GM10847 (cell line): ENCODE results near the gene MAP3K10.

Experiments used
- POLR2A ChIP-seq: IDR thresholded peaks from 2 replicates; pipeline ENCODE4 v1.6.1; 2011; ENCODE audit not compliant: insufficient read length; ENCODE audit errors: extremely low read depth

MAP3K10 gene

DNA sequence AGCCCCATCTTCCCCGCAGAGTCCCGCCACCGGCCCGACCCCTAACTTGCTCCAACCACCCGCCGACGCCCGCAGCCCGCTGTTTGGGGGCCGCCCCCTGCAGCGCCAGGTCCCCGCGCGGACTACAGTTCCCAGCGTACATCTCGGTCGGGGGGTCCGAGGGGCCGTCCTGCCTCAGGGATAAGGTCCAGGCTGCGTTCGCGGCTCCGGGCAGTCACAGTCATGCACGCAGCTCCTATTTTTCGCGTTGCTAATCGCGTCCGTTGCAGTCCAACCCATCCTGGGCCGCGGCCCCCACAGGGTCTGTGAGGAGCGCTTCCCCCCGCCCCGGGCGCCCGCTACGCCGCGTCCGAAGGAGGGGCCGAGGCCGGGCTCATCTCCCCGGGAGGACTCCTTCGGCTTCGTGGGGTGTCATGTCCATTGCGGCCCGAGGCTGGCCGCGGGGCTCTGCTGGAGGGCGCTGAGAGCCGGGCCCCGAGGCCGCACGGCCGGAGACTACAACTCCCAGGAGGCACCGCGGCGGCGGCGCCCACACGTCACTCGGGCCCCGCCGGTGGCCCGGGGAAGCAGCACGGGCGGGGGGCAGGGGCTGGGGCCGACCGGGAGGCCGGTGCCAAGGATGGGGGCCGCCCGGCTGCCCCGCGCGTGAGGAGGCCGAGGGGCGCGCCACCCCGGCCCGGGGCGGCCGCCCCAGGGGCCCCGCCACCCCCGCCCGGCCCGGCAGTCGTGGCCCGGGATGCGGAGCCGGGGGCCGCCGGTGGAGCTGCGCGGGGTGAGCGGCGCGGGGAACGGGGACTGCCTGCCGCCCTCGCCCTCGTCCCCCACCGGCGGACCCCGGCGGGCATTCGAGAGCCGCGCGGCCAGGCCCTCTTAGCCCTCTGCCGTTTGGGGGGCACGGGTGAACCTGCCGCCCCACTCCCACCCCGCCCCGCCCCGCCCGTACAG, at the start of gene MAP3K10:
Gene MAP3K10, plus strand, starts transcription at position 536 of the 945 bp plus-strand sequence. CDS start 606 bp downstream, outside the sequence.
- peak; percentile 2 for TF ChIP-seq POLR2A

DNA sequence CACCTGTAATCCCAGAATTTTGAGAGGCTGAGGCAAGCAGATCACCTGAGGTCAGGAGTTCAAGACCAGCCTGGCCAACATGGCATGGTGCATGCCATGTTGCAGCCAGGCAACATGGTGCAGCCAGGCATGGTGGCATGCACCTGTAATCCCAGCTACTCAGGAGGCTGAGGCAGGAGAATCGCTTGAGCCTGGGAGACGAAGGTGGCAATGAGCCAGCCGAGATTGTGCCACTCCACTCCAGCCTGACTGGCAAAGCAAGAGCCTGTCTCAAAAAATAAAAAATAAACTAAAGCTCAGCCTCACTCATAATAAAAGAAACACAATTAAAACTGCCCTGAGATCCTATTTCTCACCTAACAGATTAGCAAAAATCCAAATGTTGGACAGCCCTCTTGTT, 49.7 kb upstream of the MAP3K10 start:
- TF ChIP-seq POLR2A: no peak

DNA sequence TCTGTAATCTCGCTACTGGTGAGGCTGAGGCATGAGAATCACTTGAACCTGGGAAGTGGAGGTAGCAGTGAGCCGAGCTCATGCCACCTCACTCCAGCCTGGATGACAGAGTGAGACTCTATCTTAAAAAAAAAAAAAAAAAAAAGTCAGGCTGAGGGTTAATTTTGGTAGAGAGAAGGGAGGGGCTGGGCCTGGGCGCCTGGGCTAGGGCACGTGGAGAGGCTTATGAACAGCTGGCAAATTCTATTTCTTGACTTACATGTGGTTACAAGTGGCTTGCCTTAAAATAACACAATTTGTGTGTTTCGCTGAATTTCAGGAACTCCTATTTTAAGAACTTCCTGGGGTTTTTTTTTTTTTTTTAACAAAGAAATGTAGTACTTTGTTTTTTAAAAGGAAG, 47.6 kb upstream of the MAP3K10 start:
- TF ChIP-seq POLR2A: no peak

DNA sequence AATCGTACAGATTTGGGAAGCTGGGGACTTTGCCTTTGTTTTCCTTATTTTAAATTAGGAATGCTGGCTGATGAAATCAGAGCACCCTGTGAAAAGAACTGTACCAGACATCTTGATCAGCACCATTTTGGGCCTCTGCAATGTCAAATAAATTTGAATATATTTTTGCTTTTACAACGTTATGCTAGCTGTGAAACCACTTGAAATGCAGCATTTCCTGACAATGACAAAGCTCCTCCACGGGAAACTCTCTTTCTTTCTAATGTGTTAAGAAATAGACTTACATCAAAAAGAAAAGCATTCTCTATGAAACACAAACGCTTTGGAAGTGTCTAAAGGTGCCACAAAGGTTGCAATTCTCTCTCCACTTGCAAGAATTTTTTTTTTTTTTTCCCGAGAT, 47.1 kb upstream of the MAP3K10 start:
- TF ChIP-seq POLR2A: no peak

DNA sequence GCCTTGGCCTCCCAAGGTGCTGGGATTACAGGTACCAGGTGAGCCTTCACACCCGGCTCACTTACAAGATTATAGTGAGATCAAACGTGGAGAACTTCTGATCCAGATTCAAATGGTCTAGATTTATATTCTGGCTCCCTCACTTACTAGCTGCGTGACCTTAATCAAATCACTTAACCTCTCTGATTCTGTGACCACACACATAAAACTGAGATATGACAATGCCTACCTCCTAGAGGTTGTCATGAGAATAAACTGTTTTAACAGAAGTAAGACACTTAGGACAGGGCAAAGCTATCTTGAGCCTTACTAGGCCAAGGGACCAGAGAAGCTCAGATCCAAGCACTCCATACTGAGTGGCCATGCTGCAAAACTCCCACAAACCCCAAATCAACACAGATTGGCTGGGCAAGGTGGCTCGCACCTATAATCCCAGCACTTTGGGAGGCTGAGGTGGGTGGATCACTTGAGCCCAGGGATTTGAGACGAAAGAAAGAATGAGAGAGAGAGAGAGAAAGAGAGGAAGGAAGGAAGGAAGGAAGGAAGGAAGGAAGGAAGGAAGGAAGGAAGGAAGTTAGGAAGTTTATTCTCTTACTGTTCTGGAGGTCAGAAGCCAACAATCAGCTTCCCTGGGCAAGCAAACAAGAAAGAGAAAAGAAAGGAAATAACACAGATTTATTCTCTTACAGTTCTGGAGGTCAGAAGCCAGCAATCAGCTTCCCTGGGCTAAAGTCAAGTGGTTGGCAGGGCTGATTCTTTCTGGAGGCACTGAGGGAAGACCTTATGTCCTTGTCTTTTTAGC, 46.1 kb upstream of the MAP3K10 start:
- no peak for TF ChIP-seq POLR2A

GRCh38 chr19:40147338-40147692, 43.9 kb upstream of the MAP3K10 start:
- TF ChIP-seq POLR2A: no peak

- TF ChIP-seq POLR2A: no peak
These were observed 43.4 kb upstream of the MAP3K10 start for GRCh38 chr19:40147693-40148347.

GRCh38 chr19:40149501-40149900, 41.7 kb upstream of the MAP3K10 start:
- no peak for TF ChIP-seq POLR2A

- no peak for TF ChIP-seq POLR2A
These were observed 41.1 kb upstream of the MAP3K10 start for GRCh38 chr19:40150170-40150569.

DNA sequence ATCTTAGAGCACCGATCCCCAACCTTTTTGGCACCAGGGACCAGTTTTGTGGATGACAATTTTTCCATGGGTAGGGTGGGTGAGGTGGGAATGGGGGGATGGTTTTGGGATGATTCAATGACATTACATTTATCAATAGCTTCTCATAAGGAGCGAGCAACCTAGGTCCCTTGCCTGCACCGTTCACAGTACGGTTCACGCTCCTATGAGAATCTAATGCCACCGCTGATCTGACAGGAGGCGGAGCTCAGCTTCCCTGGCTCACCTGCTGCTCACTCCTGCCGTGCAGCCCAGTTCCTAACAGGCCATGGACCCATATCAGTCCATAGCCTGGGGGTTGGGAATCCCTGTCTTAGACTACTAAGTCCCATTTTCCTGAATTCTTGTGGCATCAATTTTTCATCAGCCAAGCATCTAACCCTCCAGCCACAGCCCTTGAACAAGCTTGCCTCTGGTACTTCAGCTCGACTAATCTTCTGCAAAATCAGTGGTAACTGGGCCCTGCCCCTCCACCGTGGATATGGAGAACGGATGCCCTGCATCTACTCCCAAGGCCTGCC, 37.0 kb upstream of the MAP3K10 start:
- no peak for TF ChIP-seq POLR2A

- TF ChIP-seq POLR2A: no peak
These were observed 35.4 kb upstream of the MAP3K10 start for GRCh38 chr19:40155749-40156265.

DNA sequence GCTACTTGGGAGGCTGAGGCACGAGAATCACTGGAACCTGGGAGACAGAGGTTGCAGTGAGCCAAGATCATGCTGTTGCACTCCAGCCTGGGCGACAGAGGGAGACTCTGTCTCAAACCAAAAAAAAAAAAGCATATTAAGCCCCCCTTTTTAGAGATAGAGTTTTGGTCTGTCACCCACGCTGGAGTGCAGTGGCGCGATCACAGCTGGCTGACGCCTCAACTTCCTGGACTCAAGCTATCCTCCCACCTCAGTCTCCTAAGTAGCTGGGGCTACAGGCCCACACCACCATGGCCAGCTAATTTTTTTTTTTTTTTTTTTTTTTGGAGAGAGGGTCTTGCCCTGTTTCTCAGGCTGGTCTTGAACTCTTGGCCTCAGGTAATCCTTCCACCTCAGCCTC, 34.2 kb upstream of the MAP3K10 start:
- no peak for TF ChIP-seq POLR2A

- no peak for TF ChIP-seq POLR2A
These were observed 31.5 kb upstream of the MAP3K10 start for GRCh38 chr19:40159744-40160143.

DNA sequence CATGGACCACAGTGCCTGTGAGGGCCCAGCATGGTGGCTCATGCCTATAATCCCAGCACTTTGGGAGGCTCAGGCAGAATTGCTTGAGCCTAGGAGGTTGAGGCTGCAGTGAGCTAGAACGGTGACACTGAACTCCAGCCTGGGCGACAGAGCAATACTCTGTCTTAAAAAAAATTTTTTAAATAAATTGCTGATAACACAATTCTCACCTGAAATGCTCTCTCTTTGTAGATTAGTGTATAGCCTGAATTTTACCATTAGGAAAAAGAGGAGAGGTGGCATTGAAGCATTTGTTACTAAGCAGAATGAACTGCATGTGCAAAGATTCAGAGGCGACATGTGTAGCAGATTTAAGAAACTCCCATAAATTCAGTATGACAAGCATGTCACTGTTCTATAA, 29.1 kb upstream of the MAP3K10 start:
- no peak for TF ChIP-seq POLR2A

- no peak for TF ChIP-seq POLR2A
These were observed 27.6 kb upstream of the MAP3K10 start for GRCh38 chr19:40163541-40164129.

- TF ChIP-seq POLR2A: no peak
These were observed 25.8 kb upstream of the MAP3K10 start for GRCh38 chr19:40165362-40165937.
